K562 (cell line): ENCODE results near the gene LGALS8. TPM values are rescaled to one million over a fixed set of nuclear protein-coding genes. Genes with fewer than 3 reads are reported as not detected.

Experiments
- EP400 ChIP-seq: fragments of 450-650 bp; IDR thresholded peaks from 2 replicates; pipeline ENCODE4 v1.6.1; 2017; ENCODE audit warnings: antibody characterized with exemption, mild to moderate bottlenecking, moderate library complexity
- FIP1L1 ChIP-seq: fragments of 200-400 bp; formaldehyde crosslinking; IDR thresholded peaks from 2 replicates; pipeline ENCODE4 v1.6.1; 2018; ENCODE audit warnings: mild to moderate bottlenecking, low read depth, low read length; ENCODE audit not compliant: poor library complexity, severe bottlenecking
- GABPA ChIP-seq: fragments of 200-800 bp; sonication (Bioruptor generic); conservative IDR thresholded peaks from 2 replicates; pipeline ENCODE4 v1.6.1; 2016; ENCODE audit warnings: low read depth, missing genetic modification characterization, missing compliant biosample characterization
- HOXB6 ChIP-seq: fragments of 250-450 bp; sonication (Bioruptor Pico); IDR thresholded peaks from 2 replicates; pipeline ENCODE4 v1.5.1; 2022; ENCODE audit warnings: mild to moderate bottlenecking, borderline replicate concordance
- JUND ChIP-seq, 2 experiments: IDR thresholded peaks; 2 replicates in 1 of 2; 3 replicates in 1 of 2; pipeline ENCODE4 v1.6.1; 2011; ENCODE audit warnings: borderline replicate concordance in 2 of 2, low read depth in 2 of 2, low read length in 2 of 2, improper control_type of control experiment in 1 of 2, missing biosample characterization in 1 of 2, missing genetic modification characterization in 1 of 2, missing genetic modification reagents in 1 of 2
- PRMT5 ChIP-seq: sonication (generic); formaldehyde crosslinking; IDR thresholded peaks from 2 replicates; pipeline ENCODE4 v1.5.0; 2020; ENCODE audit warnings: missing genetic modification reagents
- RBFOX2 ChIP-seq: fragments of 200-400 bp; formaldehyde crosslinking; IDR thresholded peaks from 2 replicates; pipeline ENCODE4 v1.6.1; 2017; ENCODE audit warnings: low read depth, mild to moderate bottlenecking, low read length, moderate library complexity
- STAT5A ChIP-seq: IDR thresholded peaks from 2 replicates; pipeline ENCODE4 v1.6.1; 2012; ENCODE audit warnings: low read length, inconsistent platforms, borderline replicate concordance
- YY1 ChIP-seq, 3 experiments: IDR thresholded peaks; 2 replicates each; pipeline ENCODE4 v1.6.1; 2011; ENCODE audit warnings: low read length in 2 of 3, mild to moderate bottlenecking in 2 of 3, moderate library complexity in 2 of 3, borderline replicate concordance in 1 of 3, control low read depth in 1 of 3, low read depth in 1 of 3; ENCODE audit not compliant: insufficient read depth in 3 of 3, insufficient replicate concordance in 2 of 3, control insufficient read depth in 1 of 3, insufficient read length in 1 of 3; ENCODE audit errors: extremely low read depth in 1 of 3
- ZNF12 ChIP-seq: sonication (generic); formaldehyde crosslinking; IDR thresholded peaks from 2 replicates; pipeline ENCODE4 v1.4.0; 2020; ENCODE audit warnings: mild to moderate bottlenecking, missing genetic modification reagents
- ZNF133 ChIP-seq: fragments of 250-450 bp; sonication (Bioruptor Pico); IDR thresholded peaks from 2 replicates; pipeline ENCODE4 v1.4.0; 2020; ENCODE audit warnings: mild to moderate bottlenecking
- polyA plus RNA-seq, 8 experiments: library from polyadenylated mRNA; depleted of rRNA in 4 of 8; stranded (reverse) in 5 of 8; unstranded in 3 of 8; fragments of >200 nt; fragmentation: Nextera tagmentation in 2 of 8; fragmentation: Illumina TruSeq in 1 of 8; extraction: Ambion mirVana in 2 of 8; extraction: Trizol in 1 of 8; gene quantifications; 2 replicates each; pipeline versions ENCODE4 v1.2.1 to v1.2.3, GENCODE V29; 2011 to 2014; ENCODE audit warnings: inconsistent platforms in 1 of 8, missing spikeins in 1 of 8
- total RNA-seq, 7 experiments: library from RNA; depleted of rRNA in 6 of 7; stranded (reverse); fragments of >200 nt in 6 of 7; fragmentation: Illumina TruSeq in 2 of 7; extraction: Trizol in 2 of 7; gene quantifications; 2 replicates each; pipeline versions ENCODE4 v1.2.1 to v1.2.3, GENCODE V29; 2011 to 2021; ENCODE audit warnings: low replicate concordance in 1 of 7
- TF ChIP-seq, protein P1 (sequence below), 2 experiments: IDR thresholded peaks in 1 of 2; conservative IDR thresholded peaks in 1 of 2; 2 replicates each; pipeline ENCODE4 v1.6.1; 2016; ENCODE audit warnings: low read depth in 2 of 2, mild to moderate bottlenecking in 1 of 2, missing compliant biosample characterization in 1 of 2, missing genetic modification characterization in 1 of 2, moderate library complexity in 1 of 2
- TF ChIP-seq, protein P2 (sequence below): fragments of 450-650 bp; IDR thresholded peaks from 2 replicates; pipeline ENCODE4 v1.6.1; 2016
- TF ChIP-seq, protein P3 (sequence below): fragments of 250-450 bp; sonication (Bioruptor Pico); IDR thresholded peaks from 2 replicates; pipeline ENCODE4 v1.8.0; 2022; ENCODE audit warnings: inconsistent platforms
- TF ChIP-seq, protein P4 (sequence below): sonication (generic); formaldehyde crosslinking; IDR thresholded peaks from 2 replicates; pipeline ENCODE4 v1.8.1; 2023; ENCODE audit warnings: mild to moderate bottlenecking, missing genetic modification reagents, moderate library complexity

Gene LGALS8
- total and polyA plus RNA-seq, 9 of the 15 experiments (the other 6 are each of a cell fraction or from before 2014, with no cell fraction given), result 57.4 to 87.7 (median 70.3) TPM

DNA sequence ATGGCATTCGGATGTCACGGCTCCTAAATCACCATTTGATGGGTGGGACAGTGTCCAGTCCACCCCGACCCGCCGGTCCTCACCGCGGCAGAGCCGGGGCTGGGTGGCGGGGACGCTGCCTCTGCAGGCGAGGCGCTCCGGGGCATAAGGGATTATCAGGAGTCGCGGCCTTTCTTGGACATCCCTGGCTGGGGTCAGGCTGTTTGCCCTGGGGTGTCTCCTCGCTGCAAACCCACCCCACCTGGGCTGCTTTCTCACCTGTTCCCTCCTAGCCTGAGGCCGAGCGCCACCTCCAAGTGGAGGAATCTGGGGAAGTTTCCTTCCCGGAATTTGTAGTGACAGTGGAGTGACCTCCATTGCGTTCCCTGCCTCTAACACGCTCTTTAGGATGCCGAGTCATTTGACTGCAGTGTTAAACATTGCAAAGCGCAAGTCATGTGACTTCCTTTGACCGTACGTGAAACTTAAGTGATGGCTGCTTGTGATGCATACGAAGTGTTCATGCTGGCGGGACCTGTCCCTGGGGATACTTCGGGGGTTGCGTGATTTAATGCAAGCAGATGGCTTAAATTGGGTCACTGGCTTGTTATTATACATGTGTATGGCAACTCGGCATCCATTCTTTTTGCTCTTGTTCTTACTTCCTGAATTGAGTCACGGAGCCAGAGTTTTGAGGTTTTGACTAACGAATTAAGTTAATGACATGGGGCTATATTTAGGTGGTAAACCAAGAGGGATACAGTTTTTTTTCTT, 536 bp downstream of the LGALS8 start (continued):
- TF ChIP-seq STAT5A (no peak; the same call in 1 of the 2 replicates), PRMT5 (CRISPR knock-in tag) (no peak), HOXB6 (CRISPR knock-in tag) (no peak), GABPA (tag) (0 out of 2 replicates have a peak, but pooled peaks have one; percentile 13), RBFOX2 (peak; percentile 90), FIP1L1 (no peak), ZNF12 (CRISPR knock-in tag) (no peak), ZNF133 (CRISPR knock-in tag) (no peak), YY1 (IDR thresholded peaks at IDR 0.05; ENCODE audit: borderline replicate concordance in 1 of 3, control insufficient read depth in 1 of 3, extremely low read depth in 1 of 3, insufficient read depth in 3 of 3, insufficient read length in 1 of 3, insufficient replicate concordance in 2 of 3, low read depth in 1 of 3, low read length in 2 of 3) (peak; percentile 48 to 91 (median 65)), EP400 (peak; percentile 84), JUND (IDR thresholded peaks at IDR 0.05; ENCODE audit: borderline replicate concordance, low read depth, low read length) (no peak), JUND (tag; IDR thresholded peaks at IDR 0.05; ENCODE audit: borderline replicate concordance, low read depth, low read length) (peak; percentile 58; the same call in 2 of the 3 replicates)
- TF ChIP-seq, protein P1, sequence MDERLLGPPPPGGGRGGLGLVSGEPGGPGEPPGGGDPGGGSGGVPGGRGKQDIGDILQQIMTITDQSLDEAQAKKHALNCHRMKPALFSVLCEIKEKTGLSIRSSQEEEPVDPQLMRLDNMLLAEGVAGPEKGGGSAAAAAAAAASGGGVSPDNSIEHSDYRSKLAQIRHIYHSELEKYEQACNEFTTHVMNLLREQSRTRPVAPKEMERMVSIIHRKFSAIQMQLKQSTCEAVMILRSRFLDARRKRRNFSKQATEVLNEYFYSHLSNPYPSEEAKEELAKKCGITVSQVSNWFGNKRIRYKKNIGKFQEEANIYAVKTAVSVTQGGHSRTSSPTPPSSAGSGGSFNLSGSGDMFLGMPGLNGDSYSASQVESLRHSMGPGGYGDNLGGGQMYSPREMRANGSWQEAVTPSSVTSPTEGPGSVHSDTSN (CRISPR knock-in tag; IDR thresholded peaks at IDR 0.05; ENCODE audit: low read depth), result no peak
- TF ChIP-seq, protein P1 (tag; conservative IDR thresholded peaks at IDR 0.05; ENCODE audit: low read depth), result no peak
- TF ChIP-seq, protein P2, sequence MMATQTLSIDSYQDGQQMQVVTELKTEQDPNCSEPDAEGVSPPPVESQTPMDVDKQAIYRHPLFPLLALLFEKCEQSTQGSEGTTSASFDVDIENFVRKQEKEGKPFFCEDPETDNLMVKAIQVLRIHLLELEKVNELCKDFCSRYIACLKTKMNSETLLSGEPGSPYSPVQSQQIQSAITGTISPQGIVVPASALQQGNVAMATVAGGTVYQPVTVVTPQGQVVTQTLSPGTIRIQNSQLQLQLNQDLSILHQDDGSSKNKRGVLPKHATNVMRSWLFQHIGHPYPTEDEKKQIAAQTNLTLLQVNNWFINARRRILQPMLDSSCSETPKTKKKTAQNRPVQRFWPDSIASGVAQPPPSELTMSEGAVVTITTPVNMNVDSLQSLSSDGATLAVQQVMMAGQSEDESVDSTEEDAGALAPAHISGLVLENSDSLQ, result peak; percentile 44; the same call in 1 of the 2 replicates
- TF ChIP-seq, protein P3, sequence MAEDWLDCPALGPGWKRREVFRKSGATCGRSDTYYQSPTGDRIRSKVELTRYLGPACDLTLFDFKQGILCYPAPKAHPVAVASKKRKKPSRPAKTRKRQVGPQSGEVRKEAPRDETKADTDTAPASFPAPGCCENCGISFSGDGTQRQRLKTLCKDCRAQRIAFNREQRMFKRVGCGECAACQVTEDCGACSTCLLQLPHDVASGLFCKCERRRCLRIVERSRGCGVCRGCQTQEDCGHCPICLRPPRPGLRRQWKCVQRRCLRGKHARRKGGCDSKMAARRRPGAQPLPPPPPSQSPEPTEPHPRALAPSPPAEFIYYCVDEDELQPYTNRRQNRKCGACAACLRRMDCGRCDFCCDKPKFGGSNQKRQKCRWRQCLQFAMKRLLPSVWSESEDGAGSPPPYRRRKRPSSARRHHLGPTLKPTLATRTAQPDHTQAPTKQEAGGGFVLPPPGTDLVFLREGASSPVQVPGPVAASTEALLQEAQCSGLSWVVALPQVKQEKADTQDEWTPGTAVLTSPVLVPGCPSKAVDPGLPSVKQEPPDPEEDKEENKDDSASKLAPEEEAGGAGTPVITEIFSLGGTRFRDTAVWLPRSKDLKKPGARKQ, result no peak
- TF ChIP-seq, protein P4, sequence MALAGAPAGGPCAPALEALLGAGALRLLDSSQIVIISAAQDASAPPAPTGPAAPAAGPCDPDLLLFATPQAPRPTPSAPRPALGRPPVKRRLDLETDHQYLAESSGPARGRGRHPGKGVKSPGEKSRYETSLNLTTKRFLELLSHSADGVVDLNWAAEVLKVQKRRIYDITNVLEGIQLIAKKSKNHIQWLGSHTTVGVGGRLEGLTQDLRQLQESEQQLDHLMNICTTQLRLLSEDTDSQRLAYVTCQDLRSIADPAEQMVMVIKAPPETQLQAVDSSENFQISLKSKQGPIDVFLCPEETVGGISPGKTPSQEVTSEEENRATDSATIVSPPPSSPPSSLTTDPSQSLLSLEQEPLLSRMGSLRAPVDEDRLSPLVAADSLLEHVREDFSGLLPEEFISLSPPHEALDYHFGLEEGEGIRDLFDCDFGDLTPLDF (CRISPR knock-in tag), result no peak; the same call in 1 of the 2 replicates
